Vagina (tissue), 2 donors: ENCODE data around the gene PCDH17. TPM values are rescaled to one million over a fixed set of nuclear protein-coding genes. Genes with fewer than 3 reads are reported as not detected.

Experiments used
- DNase-seq, 2 donors: peaks; one replicate each; pipeline ENCODE4 v3.0.0-alpha.2; 2017; ENCODE audit errors: extremely low spot score in 2 of 2
- H3K27ac ChIP-seq: fragments of 200-600 bp; sonication (generic); one replicate; pipeline ENCODE4 v1.5.1; 2019
- H3K27me3 ChIP-seq: fragments of 200-600 bp; sonication (generic); one replicate; pipeline ENCODE4 v1.5.1; 2019
- H3K36me3 ChIP-seq, 2 donors: fragments of 200-600 bp; sonication (generic); one replicate each; pipeline ENCODE4 v1.5.1; 2017 to 2019
- H3K4me1 ChIP-seq: fragments of 200-600 bp; sonication (generic); one replicate; pipeline ENCODE4 v1.5.1; 2019
- H3K4me3 ChIP-seq, 2 donors: fragments of 200-600 bp; sonication (generic); 1 replicate in 1 of 2; 2 replicates in 1 of 2; pipeline ENCODE4 v1.5.1; 2016 to 2019
- H3K9me3 ChIP-seq: fragments of 200-600 bp; sonication (generic); one replicate; pipeline ENCODE4 v1.5.1; 2019
- CTCF ChIP-seq, 3 experiments: fragments of 450-650 bp in 2 of 3; fragments of 200-600 bp in 1 of 3; sonication (generic) in 1 of 3; IDR thresholded peaks; one replicate each; pipeline ENCODE4 v1.5.1; 2017 to 2019; ENCODE audit warnings: antibody characterized with exemption in 3 of 3, mild to moderate bottlenecking in 2 of 3, moderate library complexity in 2 of 3
- POLR2A ChIP-seq, 2 donors: fragments of 450-650 bp; IDR thresholded peaks; one replicate each; pipeline ENCODE4 v1.6.1; 2017; ENCODE audit warnings: antibody characterized with exemption in 2 of 2, mild to moderate bottlenecking in 2 of 2, moderate library complexity in 2 of 2
- POLR2AphosphoS5 ChIP-seq, 2 donors: sonication (generic); formaldehyde crosslinking; IDR thresholded peaks; one replicate each; pipeline ENCODE4 v1.9.0; 2017; ENCODE audit warnings: antibody characterized with exemption in 2 of 2, mild to moderate bottlenecking in 2 of 2, low read depth in 1 of 2; ENCODE audit not compliant: insufficient read depth in 1 of 2
- intact Hi-C: fragments of 100-400 bp; cut with DNase I; formaldehyde crosslinking; loops from one replicate; pipeline ENCODE4 v1.15.1; 2023
- total RNA-seq: library from RNA; depleted of rRNA; stranded (reverse); fragments of >200 nt; gene quantifications from one replicate; pipeline ENCODE4 v1.2.3, GENCODE V29; 2016

Gene PCDH17
- total RNA-seq, 1 donor from 2014 or later = 10.1 TPM

GRCh38 chr13:57682128-57682716 is 50.7 kb downstream of the PCDH17 start:
- Histone ChIP-seq H3K9me3 (no peaks in the 10 kb centered on the region), H3K27ac (no peak overlapping the region), H3K4me3 (no peak overlapping the region), H3K36me3 (no peaks in the 10 kb centered on the region), H3K27me3 (no peaks in the 10 kb centered on the region), H3K4me1 (no peaks in the 10 kb centered on the region)
- TF ChIP-seq POLR2A (IDR thresholded peaks at IDR 0.05) (no peak), CTCF (IDR thresholded peaks at IDR 0.05) (no peak), POLR2AphosphoS5 (IDR thresholded peaks at IDR 0.05; ENCODE audit: insufficient read depth in 1 of 2, low read depth in 1 of 2) (no peak)
- no peak for DNase-seq
- intact Hi-C loops = no loop called here

DNA sequence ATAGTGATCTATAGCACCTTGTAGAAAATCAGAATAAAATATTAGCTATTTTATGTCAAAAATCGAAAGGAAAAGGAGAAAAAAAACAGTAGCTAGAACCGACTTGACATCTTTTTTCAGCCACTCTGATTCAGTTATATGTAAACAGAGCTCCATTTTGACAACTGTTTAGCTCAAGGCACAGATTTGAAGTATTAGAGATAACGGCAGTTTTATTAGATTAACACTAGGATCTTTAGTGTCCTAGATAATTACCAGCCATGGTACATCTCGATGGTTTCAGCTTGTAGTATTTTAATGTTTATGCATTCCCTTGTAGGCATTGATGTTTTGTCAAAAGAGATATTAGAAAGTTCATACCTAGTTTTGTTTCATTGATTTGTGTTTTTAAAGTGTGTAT is 67.3 kb downstream of the PCDH17 start:
- no peak for TF ChIP-seq POLR2A (IDR thresholded peaks at IDR 0.05)
- TF ChIP-seq CTCF (IDR thresholded peaks at IDR 0.05) = no peak
- no peak for TF ChIP-seq POLR2AphosphoS5 (IDR thresholded peaks at IDR 0.05; ENCODE audit: insufficient read depth in 1 of 2, low read depth in 1 of 2)
- Histone ChIP-seq H3K4me1 (no peaks in the 10 kb centered on the region), H3K27ac (no peak overlapping the region), H3K27me3 (no peaks in the 10 kb centered on the region), H3K36me3 (no peaks in the 10 kb centered on the region), H3K9me3 (no peaks in the 10 kb centered on the region), H3K4me3 (no peak overlapping the region)
- DNase-seq = no peak
- intact Hi-C loops = no loop called here

DNA sequence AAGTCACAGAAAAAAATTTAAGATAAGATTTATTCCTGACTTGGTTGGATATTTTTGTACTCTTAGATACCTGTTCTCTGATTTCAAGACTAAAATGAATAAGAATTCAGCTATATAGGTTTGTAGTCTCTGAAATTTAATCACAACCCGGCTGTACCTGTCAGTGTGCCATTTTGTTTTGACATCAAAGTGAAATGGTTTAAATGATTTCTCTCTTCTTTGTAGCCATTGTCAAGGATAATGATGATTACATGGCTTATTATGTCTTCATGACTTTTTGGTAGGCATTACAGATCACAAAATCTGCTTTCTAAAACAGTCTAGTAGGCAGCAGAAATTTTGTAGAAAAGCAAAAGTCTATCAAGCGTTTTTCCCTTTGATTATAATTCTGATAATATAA is 72.5 kb downstream of the PCDH17 start:
- intact Hi-C loops = no loop called here
- TF ChIP-seq CTCF (IDR thresholded peaks at IDR 0.05) (no peak), POLR2A (IDR thresholded peaks at IDR 0.05) (no peak), POLR2AphosphoS5 (IDR thresholded peaks at IDR 0.05; ENCODE audit: insufficient read depth in 1 of 2, low read depth in 1 of 2) (no peak)
- DNase-seq = no peak
- no peak overlapping the region for H3K4me3 ChIP-seq
- H3K4me1 ChIP-seq = no peaks in the 10 kb centered on the region
- no peak overlapping the region for H3K27ac ChIP-seq
- H3K27me3 ChIP-seq = no peaks in the 10 kb centered on the region
- no peaks in the 10 kb centered on the region for H3K9me3 ChIP-seq
- H3K36me3 ChIP-seq = no peaks in the 10 kb centered on the region

DNA sequence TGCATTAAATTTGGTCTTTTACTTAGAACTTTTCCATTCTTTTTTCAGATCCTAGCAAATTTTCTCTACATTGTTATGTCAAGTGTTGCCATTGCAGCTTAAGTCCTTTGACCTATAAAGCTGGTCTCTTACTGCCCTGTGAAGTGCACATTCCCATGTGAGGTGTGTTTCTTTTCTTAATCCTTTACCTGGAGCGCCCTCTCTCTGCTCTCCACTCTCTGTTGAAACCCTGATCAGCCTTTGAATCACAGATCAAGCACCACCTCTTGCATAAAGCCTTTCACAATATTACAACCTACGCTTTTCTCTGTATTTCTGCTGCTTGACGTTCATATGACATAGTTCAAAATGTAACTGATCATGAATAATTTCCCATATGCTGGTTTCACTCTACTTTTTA is 84.8 kb downstream of the PCDH17 start:
- Histone ChIP-seq H3K4me3 (no peak overlapping the region), H3K27ac (no peak overlapping the region), H3K36me3 (no peaks in the 10 kb centered on the region), H3K9me3 (no peaks in the 10 kb centered on the region), H3K27me3 (no peaks in the 10 kb centered on the region), H3K4me1 (no peaks in the 10 kb centered on the region)
- intact Hi-C loops = no loop called here
- DNase-seq = no peak
- no peak for TF ChIP-seq POLR2AphosphoS5 (IDR thresholded peaks at IDR 0.05; ENCODE audit: insufficient read depth in 1 of 2, low read depth in 1 of 2)
- TF ChIP-seq CTCF (IDR thresholded peaks at IDR 0.05) = no peak
- no peak for TF ChIP-seq POLR2A (IDR thresholded peaks at IDR 0.05)

DNA sequence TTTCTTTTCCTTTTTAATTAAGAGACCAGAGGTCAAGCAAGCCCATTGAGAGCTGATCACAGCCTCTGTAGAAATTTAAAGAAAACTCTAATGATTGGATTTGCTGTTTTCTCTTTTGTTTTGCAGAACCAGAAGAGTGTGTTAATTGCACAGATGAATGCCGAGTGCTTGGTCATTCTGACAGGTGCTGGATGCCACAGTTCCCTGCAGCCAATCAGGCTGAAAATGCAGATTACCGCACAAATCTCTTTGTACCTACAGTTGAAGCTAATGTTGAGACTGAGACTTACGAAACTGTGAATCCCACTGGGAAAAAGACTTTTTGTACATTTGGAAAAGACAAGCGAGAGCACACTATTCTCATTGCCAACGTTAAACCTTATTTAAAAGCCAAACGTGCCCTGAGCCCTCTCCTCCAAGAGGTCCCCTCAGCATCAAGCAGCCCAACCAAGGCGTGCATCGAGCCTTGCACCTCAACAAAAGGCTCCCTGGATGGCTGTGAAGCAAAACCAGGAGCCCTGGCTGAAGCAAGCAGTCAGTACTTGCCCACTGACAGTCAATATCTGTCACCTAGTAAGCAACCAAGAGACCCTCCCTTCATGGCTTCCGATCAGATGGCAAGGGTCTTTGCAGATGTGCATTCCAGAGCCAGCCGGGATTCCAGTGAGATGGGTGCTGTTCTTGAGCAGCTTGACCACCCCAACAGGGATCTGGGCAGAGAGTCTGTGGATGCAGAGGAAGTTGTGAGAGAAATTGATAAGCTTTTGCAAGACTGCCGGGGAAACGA is 93.1 kb downstream of the PCDH17 start:
- H3K9me3 ChIP-seq = no peaks in the 10 kb centered on the region
- no peak for DNase-seq
- no peak for TF ChIP-seq POLR2A (IDR thresholded peaks at IDR 0.05)
- TF ChIP-seq CTCF (IDR thresholded peaks at IDR 0.05) = no peak
- no peak for TF ChIP-seq POLR2AphosphoS5 (IDR thresholded peaks at IDR 0.05; ENCODE audit: insufficient read depth in 1 of 2, low read depth in 1 of 2)
- H3K4me1 ChIP-seq = no peaks in the 10 kb centered on the region
- no peaks in the 10 kb centered on the region for H3K36me3 ChIP-seq
- H3K4me3 ChIP-seq = no peak overlapping the region
- intact Hi-C loops = no loop called here
- no peaks in the 10 kb centered on the region for H3K27me3 ChIP-seq
- H3K27ac ChIP-seq = no peak overlapping the region
